Upper lobe of right lung (tissue), 1 donor: ENCODE results near the gene EPB41L2. TPM values are rescaled to one million over a fixed set of nuclear protein-coding genes. Genes with fewer than 3 reads are reported as not detected.

Experiments used
- ATAC-seq: fragments of 200-7000 bp; cut with Tn5 transposase; one replicate; pipeline ENCODE4 v1.9.1; 2020; ENCODE audit warnings: mild to moderate bottlenecking, moderate library complexity
- DNase-seq: peaks from one replicate; pipeline ENCODE4 v3.0.0-alpha.2; 2020
- H3K27ac ChIP-seq: fragments of 200-600 bp; one replicate; pipeline ENCODE4 v1.8.0; 2022
- H3K27me3 ChIP-seq: fragments of 200-600 bp; one replicate; pipeline ENCODE4 v1.8.0; 2022; ENCODE audit warnings: mild to moderate bottlenecking
- H3K36me3 ChIP-seq: fragments of 200-600 bp; one replicate; pipeline ENCODE4 v1.8.0; 2022
- H3K4me1 ChIP-seq: fragments of 200-600 bp; one replicate; pipeline ENCODE4 v1.8.0; 2022
- H3K4me3 ChIP-seq: fragments of 200-600 bp; one replicate; pipeline ENCODE4 v1.8.0; 2022; ENCODE audit warnings: mild to moderate bottlenecking
- H3K9me3 ChIP-seq: fragments of 200-600 bp; one replicate; pipeline ENCODE4 v1.8.0; 2022
- intact Hi-C: fragments of 100-400 bp; cut with DNase I; formaldehyde crosslinking; loops from one replicate; pipeline ENCODE4 v1.11.0; 2022
- total RNA-seq: library from RNA; stranded (reverse); fragmentation: NEBNext Ultra II Directional; extraction: Animal tissue kit (Norgen Biotek cat#: 25700); gene quantifications from one replicate; pipeline ENCODE4 v1.2.1, GENCODE V29; 2021
- TF ChIP-seq, protein P1 (sequence below): fragments of 200-600 bp; IDR thresholded peaks from one replicate; pipeline ENCODE4 v1.8.0; 2022; ENCODE audit warnings: antibody characterized with exemption
- donor health status: DM: no; HTN: yes; CAD: no; lungs with severe emphysema.

EPB41L2 gene
- total RNA-seq, 1 donor from 2014 or later = 174 TPM

DNA sequence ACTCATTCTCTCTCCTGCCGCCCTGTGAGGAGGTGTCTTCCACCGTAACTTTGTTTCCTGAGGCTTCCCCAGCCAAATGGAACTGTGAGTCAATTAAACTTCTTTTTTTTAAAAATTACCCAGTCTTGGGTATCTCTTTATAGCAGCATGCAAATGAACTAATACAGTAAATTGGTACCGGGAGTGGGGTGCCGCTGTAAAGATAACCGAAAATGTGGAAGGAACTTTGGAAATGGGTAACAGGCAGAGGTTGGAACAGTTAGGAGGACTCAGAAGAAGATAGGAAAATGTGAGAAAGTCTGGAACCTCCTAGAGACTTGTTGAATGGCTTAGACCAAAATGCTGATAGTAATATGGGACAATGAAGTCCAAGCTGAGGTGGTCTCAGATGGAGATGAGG lies 55.8 kb downstream of the EPB41L2 start:
- no peaks in the 10 kb centered on the region for H3K27me3 ChIP-seq
- H3K4me1 ChIP-seq = no peaks in the 10 kb centered on the region
- no peak for DNase-seq
- H3K27ac ChIP-seq = no peak overlapping the region
- H3K4me3 ChIP-seq = no peak overlapping the region
- TF ChIP-seq, protein P1, sequence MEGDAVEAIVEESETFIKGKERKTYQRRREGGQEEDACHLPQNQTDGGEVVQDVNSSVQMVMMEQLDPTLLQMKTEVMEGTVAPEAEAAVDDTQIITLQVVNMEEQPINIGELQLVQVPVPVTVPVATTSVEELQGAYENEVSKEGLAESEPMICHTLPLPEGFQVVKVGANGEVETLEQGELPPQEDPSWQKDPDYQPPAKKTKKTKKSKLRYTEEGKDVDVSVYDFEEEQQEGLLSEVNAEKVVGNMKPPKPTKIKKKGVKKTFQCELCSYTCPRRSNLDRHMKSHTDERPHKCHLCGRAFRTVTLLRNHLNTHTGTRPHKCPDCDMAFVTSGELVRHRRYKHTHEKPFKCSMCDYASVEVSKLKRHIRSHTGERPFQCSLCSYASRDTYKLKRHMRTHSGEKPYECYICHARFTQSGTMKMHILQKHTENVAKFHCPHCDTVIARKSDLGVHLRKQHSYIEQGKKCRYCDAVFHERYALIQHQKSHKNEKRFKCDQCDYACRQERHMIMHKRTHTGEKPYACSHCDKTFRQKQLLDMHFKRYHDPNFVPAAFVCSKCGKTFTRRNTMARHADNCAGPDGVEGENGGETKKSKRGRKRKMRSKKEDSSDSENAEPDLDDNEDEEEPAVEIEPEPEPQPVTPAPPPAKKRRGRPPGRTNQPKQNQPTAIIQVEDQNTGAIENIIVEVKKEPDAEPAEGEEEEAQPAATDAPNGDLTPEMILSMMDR = no peak
- peaks cover 8% of the 10 kb centered on the region for H3K9me3 ChIP-seq
- intact Hi-C loops = no loop called here
- no peaks in the 10 kb centered on the region for H3K36me3 ChIP-seq
- no peak for ATAC-seq

- no peaks in the 10 kb centered on the region for H3K36me3 ChIP-seq
- peaks cover 8% of the 10 kb centered on the region for H3K9me3 ChIP-seq
- no peak overlapping the region for H3K4me3 ChIP-seq
- H3K4me1 ChIP-seq = no peaks in the 10 kb centered on the region
- ATAC-seq = no peak
- no peak for DNase-seq
- H3K27ac ChIP-seq = no peak overlapping the region
- TF ChIP-seq, protein P1 = no peak
- H3K27me3 ChIP-seq = no peaks in the 10 kb centered on the region
- intact Hi-C loops = no loop called here
These were observed 57.5 kb downstream of the EPB41L2 start for GRCh38 chr6:131005439-131006016.

GRCh38 chr6:131004936-131005335 lies 58.1 kb downstream of the EPB41L2 start:
- ATAC-seq (no peak), DNase-seq (no peak)
- Histone ChIP-seq H3K27ac (no peak overlapping the region), H3K36me3 (no peaks in the 10 kb centered on the region), H3K4me1 (no peaks in the 10 kb centered on the region), H3K4me3 (no peak overlapping the region), H3K9me3 (peaks cover 8% of the 10 kb centered on the region), H3K27me3 (no peaks in the 10 kb centered on the region)
- intact Hi-C loops = no loop called here
- TF ChIP-seq, protein P1 = no peak

DNA sequence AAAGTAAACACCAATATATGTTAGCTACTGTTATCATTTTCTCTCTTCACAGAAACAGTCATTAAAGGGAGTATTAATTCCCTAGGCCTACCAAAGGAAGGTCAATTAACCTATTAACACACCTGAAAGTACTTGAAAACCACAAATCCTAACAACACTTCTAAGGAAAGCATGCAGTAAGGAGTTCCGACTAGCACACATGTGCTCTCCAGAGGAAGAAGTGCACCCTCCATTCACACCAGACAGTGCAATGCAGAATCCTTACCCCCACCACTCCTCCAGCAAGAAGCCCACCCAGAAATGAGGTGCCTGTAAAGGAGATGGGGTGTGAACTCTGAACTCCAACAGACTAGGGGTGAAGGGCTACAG lies 58.7 kb downstream of the EPB41L2 start:
- no peaks in the 10 kb centered on the region for H3K27me3 ChIP-seq
- ATAC-seq (peak; percentile 19), DNase-seq (no peak)
- TF ChIP-seq, protein P1 = no peak
- H3K4me1 ChIP-seq = no peaks in the 10 kb centered on the region
- intact Hi-C loops = no loop called here
- H3K27ac ChIP-seq = no peak overlapping the region
- no peaks in the 10 kb centered on the region for H3K36me3 ChIP-seq
- H3K4me3 ChIP-seq = no peak overlapping the region
- H3K9me3 ChIP-seq = peaks cover 8% of the 10 kb centered on the region

- ATAC-seq = no peak
- peaks cover 8% of the 10 kb centered on the region for H3K9me3 ChIP-seq
These were observed 59.3 kb downstream of the EPB41L2 start for GRCh38 chr6:131003488-131004386.

More at GRCh38 chr6:131003488-131004386, 59.3 kb downstream of the EPB41L2 start:
- Histone ChIP-seq H3K4me3 (no peak overlapping the region), H3K27ac (no peak overlapping the region), H3K36me3 (no peaks in the 10 kb centered on the region), H3K4me1 (no peaks in the 10 kb centered on the region), H3K27me3 (no peaks in the 10 kb centered on the region)
- DNase-seq = no peak
- intact Hi-C loops = no loop called here
- TF ChIP-seq, protein P1 = no peak
